ENCODE results near the gene SSH2.
"Not testable (repeated sequence)": the region's sequence is repeated elsewhere in the genome, so short reads cannot be mapped to it uniquely, and the experiment has no call there.

GRCh38 chr17:29725408-29725807 lies 204.6 kb downstream of the SSH2 start:
- TF ChIP-seq CTCF (IDR thresholded peaks at IDR 0.05; ENCODE audit: low read length); EZH2 (optimal IDR thresholded peaks at IDR 0.05; ENCODE audit: low read depth, low read length): not testable (repeated sequence)
